ENCODE measurements around the gene MYO15A.

DNA sequence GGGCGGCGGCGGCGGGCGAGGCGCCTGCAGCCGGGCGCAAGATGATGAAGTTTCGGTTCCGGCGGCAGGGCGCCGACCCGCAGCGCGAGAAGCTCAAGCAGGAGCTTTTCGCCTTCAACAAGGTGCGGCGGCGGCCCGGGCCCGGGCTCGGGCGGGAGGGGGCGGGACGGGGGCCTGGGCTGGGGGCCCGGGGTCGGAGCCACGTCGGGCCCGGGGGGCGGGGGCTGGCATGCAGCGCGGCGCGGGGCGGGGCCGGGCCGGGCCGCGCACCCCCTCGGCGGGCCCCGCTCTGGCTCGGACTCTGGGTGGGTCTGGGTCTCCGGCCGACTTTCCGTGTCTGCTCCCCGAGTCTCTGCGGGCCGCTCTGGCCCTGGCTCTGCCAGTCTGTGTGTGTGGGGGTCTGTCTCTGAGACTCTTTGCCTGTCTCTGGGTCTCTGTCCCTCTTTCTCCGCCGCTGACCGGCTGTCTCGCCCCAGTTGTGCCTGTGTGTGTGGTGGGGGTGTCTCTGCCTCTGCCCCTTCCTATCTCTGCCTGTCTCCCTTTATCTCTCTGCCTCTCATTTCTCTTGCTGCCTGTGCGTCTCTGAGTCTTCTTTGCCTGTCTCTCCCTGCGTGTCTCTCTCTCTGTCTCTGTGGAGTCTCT is 117.2 kb downstream of the MYO15A start:
- TF ChIP-seq CTCF (IDR thresholded peaks at IDR 0.05), result no peak
- TF ChIP-seq, protein P1, sequence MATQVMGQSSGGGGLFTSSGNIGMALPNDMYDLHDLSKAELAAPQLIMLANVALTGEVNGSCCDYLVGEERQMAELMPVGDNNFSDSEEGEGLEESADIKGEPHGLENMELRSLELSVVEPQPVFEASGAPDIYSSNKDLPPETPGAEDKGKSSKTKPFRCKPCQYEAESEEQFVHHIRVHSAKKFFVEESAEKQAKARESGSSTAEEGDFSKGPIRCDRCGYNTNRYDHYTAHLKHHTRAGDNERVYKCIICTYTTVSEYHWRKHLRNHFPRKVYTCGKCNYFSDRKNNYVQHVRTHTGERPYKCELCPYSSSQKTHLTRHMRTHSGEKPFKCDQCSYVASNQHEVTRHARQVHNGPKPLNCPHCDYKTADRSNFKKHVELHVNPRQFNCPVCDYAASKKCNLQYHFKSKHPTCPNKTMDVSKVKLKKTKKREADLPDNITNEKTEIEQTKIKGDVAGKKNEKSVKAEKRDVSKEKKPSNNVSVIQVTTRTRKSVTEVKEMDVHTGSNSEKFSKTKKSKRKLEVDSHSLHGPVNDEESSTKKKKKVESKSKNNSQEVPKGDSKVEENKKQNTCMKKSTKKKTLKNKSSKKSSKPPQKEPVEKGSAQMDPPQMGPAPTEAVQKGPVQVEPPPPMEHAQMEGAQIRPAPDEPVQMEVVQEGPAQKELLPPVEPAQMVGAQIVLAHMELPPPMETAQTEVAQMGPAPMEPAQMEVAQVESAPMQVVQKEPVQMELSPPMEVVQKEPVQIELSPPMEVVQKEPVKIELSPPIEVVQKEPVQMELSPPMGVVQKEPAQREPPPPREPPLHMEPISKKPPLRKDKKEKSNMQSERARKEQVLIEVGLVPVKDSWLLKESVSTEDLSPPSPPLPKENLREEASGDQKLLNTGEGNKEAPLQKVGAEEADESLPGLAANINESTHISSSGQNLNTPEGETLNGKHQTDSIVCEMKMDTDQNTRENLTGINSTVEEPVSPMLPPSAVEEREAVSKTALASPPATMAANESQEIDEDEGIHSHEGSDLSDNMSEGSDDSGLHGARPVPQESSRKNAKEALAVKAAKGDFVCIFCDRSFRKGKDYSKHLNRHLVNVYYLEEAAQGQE (IDR thresholded peaks at IDR 0.05; ENCODE audit: insufficient read depth in 1 of 2, low read depth in 2 of 2, low read length in 1 of 2), result no peak
- no peak for TF ChIP-seq POLR2AphosphoS5 (IDR thresholded peaks at IDR 0.05; ENCODE audit: low read depth, low read length)
- no peak for TF ChIP-seq TCF7L2 (IDR thresholded peaks at IDR 0.05; ENCODE audit: low read depth, low read length)

Data from Panc1 (cell line).